AG04449 (cell line): ENCODE data around the gene ITGA6.
"Not testable (repeated sequence)": the region's sequence is repeated elsewhere in the genome, so short reads cannot be mapped to it uniquely, and the experiment has no call there.

Experiments used
- CTCF ChIA-PET: fragments of 350-600 bp; formaldehyde crosslinking; extraction: SDS; loops from one replicate; lab custom pipeline; 2021; ENCODE audit warnings: antibody characterized with exemption; lab: Yijun Ruan, JAX
- POLR2A ChIA-PET: fragments of 400-600, 350-600 bp; formaldehyde crosslinking; extraction: SDS; loops from one replicate; lab custom pipeline; 2020; ENCODE audit warnings: antibody characterized with exemption, inconsistent platforms; lab: Yijun Ruan, JAX
- DNase-seq: peaks from one replicate; pipeline ENCODE4 v3.0.0-alpha.2; 2010; ENCODE audit warnings: low read depth, low spot score
- H3K4me3 ChIP-seq: 2 replicates; pipeline ENCODE4 v1.5.1; 2011; ENCODE audit warnings: low read depth, mild to moderate bottlenecking, control low read depth, low read length
- CTCF ChIP-seq: IDR thresholded peaks from one replicate; pipeline ENCODE4 v1.5.1; 2011; ENCODE audit warnings: mild to moderate bottlenecking, moderate library complexity, low read length, control low read depth, inconsistent platforms; ENCODE audit not compliant: insufficient read depth; ENCODE audit errors: missing control alignments

The ITGA6 gene

DNA sequence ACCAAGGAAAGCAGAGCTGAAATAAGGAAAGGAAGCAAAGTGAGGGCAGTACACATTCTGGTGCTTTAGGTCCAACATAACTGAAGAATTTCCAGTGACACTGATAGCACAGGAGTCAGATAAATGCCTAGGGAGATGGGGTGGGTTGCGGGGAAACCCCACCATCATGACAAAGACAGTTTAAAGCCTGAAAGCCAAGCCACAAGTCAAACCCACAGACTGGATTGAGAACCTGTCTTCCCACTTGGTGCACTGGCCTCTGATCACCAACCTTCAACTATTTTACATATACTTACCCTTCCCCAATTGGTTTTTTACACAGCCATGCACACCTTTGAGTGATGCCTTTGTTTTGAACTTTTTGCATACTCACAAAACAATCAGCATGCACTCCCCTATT lies 106.3 kb downstream of the ITGA6 start:
- no peak overlapping the region for H3K4me3 ChIP-seq
- ChIA-PET POLR2A (no interaction called here), CTCF (no interaction called here)
- DNase-seq = no peak
- no peak for TF ChIP-seq CTCF

DNA sequence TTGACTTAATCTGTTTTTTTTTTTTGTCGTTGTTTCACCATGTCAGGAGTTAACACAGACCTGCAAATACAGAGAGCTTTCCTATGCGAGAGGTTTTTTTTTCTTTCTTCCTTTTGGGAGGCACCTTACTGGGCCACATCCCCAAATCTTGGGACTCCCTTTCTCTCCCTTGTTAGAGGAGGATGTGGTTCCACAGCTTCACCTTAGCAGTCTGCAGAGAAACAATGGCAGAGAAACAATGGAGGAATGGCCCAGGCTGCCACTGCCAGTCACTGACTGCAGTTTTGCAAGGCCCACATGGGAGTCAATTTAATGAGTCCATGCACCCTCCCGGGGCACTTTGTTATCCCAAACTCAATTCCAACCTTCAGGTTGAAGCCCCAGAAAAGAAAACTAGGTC lies 107.7 kb downstream of the ITGA6 start:
- POLR2A ChIA-PET = no interaction called here
- CTCF ChIA-PET = no interaction called here
- no peak overlapping the region for H3K4me3 ChIP-seq
- DNase-seq = no peak
- TF ChIP-seq CTCF = no peak

DNA sequence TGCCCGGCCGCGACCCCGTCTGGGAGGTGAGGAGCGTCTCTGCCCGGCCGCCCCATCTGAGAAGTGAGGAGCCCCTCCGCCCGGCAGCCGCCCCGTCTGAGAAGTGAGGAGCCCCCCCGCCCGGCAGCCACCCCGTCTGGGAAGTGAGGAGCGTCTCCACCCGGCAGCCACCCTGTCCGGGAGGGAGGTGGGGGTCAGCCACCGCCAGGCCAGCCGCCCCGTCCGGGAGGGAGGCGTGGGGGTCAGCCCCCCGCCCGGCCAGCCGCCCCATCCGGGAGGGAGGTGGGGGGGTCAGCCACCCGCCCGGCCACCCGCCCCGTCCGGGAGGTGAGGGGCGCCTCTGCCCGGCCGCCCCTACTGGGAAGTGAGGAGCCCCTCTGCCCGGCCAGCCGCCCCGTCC lies 110.5 kb downstream of the ITGA6 start:
- CTCF ChIA-PET, H3K4me3 ChIP-seq, POLR2A ChIA-PET, DNase-seq: not testable (repeated sequence)

DNA sequence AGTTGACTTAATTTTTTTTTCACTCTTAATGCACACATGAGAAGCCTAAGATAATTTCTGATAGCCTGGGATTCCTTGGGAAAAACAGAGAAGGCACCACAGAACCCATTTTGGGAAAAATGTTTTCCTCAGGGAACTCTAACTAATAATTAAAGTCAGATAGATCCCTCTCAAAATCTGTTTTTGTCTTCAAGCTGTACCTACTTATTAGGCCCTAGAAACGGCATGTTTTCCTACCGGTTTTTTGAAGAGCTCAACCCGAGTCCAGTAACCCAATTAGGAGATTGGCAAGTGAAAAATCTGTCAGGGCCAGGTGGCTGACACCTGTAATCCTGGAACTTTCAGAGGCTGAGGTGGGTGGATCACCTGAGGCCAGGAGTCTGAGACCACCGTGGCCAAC lies 112.4 kb downstream of the ITGA6 start:
- H3K4me3 ChIP-seq = no peak overlapping the region
- TF ChIP-seq CTCF = no peak
- POLR2A ChIA-PET = no interaction called here
- no peak for DNase-seq
- CTCF ChIA-PET = interaction anchor here (1.4 kb wide), 2 partner anchors 12 to 28 kb away, joined by 3 read pairs; no protein-coding TSS in a partner anchor

DNA sequence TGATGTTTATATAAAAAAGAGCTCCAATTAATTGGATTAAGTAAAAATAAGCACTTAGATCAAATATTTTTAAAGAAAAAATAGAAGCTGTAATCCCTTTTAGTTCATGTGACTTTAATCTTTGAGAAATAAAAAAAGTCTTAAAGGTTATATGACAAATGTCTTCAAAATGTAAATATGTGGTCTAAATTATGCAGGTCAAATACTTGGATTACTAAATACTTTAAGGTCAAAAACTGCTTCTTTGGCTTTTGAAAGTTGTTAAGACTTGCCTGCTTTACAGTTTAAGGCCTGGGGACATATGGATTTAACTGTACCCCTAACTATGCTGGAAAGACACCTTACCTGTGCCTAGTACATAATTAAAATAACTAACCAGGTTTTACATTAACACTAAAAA lies 113.0 kb downstream of the ITGA6 start:
- no peak overlapping the region for H3K4me3 ChIP-seq
- ChIA-PET CTCF (interaction anchor here (1.4 kb wide), 2 partner anchors 11 to 29 kb away, joined by 3 read pairs; no protein-coding TSS in a partner anchor), POLR2A (no interaction called here)
- no peak for TF ChIP-seq CTCF
- no peak for DNase-seq

DNA sequence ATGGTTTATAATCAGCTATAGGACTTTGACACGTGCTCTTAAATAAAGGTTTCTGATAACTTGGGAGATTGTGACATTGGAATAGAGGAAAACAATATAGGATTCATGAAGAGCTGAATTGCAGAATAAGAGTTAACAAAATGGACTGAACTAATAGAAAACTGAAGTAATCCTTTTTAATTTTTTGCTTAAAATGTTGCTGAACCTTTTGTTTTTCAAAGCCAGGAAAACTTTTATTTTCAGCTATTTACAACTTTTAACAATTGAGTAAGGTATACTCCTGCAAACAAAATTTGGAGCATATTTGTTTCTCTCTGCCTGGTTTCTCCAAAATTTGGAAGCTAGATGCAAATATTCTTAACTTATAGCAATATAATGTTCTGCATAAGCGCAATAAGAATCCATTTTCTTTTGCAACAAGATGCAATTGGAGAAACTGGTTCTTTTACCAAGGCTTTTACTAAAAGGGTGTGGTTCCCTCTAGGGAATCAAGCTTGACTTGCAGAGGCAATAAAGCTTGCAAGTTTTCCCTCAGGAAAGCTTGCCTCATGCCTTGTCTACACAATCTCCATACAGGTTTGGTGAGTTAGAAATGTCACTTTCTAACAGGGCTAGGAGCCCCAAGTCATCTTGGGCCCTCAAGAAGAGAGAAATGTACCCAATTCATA lies 118.2 kb downstream of the ITGA6 start:
- no peak overlapping the region for H3K4me3 ChIP-seq
- CTCF ChIA-PET = no interaction called here
- DNase-seq = no peak
- POLR2A ChIA-PET = no interaction called here
- no peak for TF ChIP-seq CTCF

- TF ChIP-seq CTCF = no peak
- ChIA-PET CTCF (no interaction called here), POLR2A (no interaction called here)
- no peak for DNase-seq
- H3K4me3 ChIP-seq = no peak overlapping the region
Observed at GRCh38 chr2:172549131-172549530, 121.7 kb downstream of the ITGA6 start.

- H3K4me3 ChIP-seq, DNase-seq, POLR2A ChIA-PET, CTCF ChIA-PET: not testable (repeated sequence)
Observed at GRCh38 chr2:172549802-172550201, 122.4 kb downstream of the ITGA6 start.
